Fibroblast of pulmonary artery (primary cell): Measurements from ENCODE around the gene SLX4.

Experiments used
- DNase-seq: peaks from one replicate; pipeline ENCODE4 v3.0.0-alpha.2; 2010; ENCODE audit warnings: low read depth
- H3K4me3 ChIP-seq: replicated peaks from 2 replicates; pipeline ENCODE4 v1.5.1; 2011; ENCODE audit warnings: low read depth, mild to moderate bottlenecking, control low read depth, low read length, moderate library complexity
- CTCF ChIP-seq: IDR thresholded peaks from 2 replicates; pipeline ENCODE4 v1.5.1; 2011; ENCODE audit warnings: mild to moderate bottlenecking, control low read depth, low read length, inconsistent platforms; ENCODE audit errors: missing control alignments

SLX4 gene

GRCh38 chr16:3564889-3565141 lies 46.6 kb downstream of the SLX4 start:
- H3K4me3 ChIP-seq: no peak overlapping the region
- no peak for TF ChIP-seq CTCF
- DNase-seq: no peak

- no peak overlapping the region for H3K4me3 ChIP-seq
- no peak for DNase-seq
- no peak for TF ChIP-seq CTCF
Observed at GRCh38 chr16:3564130-3564888, 47.1 kb downstream of the SLX4 start.

DNA sequence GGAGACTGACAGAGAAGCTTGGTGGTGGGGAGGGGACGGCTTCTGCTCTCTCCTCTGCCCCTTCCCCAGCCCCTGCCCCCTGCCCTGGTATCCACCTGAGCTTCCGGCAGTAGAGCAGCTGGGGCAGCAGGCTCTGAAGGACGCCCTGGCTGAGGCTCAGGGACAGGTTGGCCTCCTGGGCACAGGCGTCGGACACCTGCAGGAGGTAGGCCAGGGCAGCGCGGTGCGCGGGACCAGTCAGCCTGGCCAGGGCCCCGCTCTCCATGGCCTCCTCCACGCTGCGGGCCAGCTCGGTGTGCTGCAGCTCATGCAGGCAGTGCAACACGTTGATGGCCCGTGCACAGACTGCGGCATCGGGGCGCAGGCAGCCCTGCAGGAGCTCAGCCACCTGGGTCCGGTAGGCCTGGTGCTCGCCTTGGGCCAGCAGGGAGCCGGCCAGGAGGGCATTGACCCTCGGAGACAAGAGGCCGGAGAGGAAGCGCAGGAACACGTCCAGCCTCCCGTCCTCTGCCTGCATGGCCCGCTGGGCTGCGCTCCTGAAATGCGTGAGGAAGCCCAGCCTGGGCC lies 48.4 kb downstream of the SLX4 start:
- DNase-seq: no peak
- no peak overlapping the region for H3K4me3 ChIP-seq
- TF ChIP-seq CTCF: no peak

GRCh38 chr16:3561626-3562025 lies 49.8 kb downstream of the SLX4 start:
- no peak overlapping the region for H3K4me3 ChIP-seq
- no peak for TF ChIP-seq CTCF
- no peak for DNase-seq

DNA sequence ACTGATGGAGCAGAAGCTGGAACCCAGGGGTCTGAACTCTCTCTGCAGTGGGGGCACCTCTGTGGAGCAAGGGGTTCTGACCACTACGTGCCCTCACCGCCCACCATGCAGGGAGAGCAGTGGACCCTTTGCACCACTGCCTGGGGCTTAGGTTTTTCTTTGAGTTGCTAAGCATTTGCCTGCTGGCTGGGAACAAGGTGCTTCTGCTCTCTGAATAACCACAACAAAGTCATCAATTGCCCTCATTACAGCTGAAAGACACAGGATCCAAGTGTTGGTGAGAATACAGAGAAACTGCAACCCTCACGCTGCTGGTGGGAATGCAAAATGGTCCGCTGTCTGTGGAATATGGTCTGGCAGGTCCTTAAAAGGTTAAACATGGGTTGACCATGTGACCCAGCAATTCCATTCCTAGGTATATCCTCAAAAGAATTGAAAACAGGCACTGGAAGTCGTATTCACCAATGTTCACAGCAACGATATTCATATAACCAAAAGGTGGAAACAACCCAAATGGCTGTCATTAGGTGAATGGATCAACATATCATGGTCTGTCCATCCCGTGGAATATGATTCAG lies 57.0 kb downstream of the SLX4 start:
- no peak for DNase-seq
- no peak overlapping the region for H3K4me3 ChIP-seq
- no peak for TF ChIP-seq CTCF

DNA sequence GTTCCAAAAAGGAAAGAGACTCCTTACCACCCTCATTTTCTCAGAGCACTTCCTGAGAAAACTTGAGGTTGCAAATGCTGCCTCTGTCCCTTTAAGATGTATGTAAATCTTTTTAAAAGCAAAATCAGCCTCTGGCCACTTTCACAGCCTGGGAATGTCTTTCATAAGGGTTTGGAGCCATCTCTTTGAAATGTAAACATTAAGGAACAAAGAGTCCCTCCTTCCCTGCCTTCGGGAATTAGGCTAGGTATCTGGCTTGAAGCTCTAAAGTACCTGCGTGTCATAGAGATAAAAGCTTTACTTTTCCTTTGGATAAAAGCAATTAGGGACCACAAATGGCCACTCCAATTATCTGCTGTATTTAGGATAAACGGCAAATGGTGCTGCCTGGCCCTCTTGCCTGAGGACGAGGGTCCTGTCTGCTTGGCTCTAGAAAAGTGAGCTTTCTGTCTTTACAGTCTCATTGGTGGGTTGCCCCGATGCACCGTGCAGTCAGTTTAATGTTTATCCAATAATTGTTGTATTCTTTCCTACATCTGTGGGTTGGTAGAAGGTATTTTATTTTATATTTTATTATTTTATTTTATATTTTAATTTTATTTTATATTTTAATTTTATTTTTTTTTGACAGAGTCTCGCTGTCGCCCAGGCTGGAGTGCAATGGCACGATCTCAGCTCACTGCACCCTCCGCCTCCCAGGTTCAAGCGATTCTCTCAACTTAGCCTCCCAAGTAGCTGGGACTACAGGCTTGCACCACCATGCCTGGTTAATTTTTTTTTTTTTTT lies 58.1 kb downstream of the SLX4 start:
- H3K4me3 ChIP-seq: no peak overlapping the region
- no peak for DNase-seq
- no peak for TF ChIP-seq CTCF
